Measurements from ENCODE around the gene AP3S2.

DNA sequence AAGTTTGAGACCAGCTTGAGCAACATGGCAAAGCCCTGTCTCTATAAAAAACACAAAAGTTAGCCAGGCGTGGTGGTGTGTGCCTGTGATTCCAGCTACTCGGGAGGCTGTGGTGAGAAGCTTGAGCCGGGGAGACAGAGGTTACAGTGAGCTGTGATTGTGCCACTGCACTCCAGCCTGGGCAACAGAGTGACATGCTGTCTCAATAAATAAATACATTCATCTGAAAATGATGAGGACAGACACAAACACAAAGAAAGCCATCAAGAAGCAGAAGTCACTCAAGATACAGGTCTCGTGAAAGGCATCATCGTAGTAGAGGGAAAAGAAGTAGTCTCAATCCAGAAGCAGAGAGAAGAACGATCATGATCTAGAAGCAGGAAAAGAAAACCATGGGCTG lies 18.1 kb downstream of the AP3S2 start:
- TF ChIP-seq, protein P1, sequence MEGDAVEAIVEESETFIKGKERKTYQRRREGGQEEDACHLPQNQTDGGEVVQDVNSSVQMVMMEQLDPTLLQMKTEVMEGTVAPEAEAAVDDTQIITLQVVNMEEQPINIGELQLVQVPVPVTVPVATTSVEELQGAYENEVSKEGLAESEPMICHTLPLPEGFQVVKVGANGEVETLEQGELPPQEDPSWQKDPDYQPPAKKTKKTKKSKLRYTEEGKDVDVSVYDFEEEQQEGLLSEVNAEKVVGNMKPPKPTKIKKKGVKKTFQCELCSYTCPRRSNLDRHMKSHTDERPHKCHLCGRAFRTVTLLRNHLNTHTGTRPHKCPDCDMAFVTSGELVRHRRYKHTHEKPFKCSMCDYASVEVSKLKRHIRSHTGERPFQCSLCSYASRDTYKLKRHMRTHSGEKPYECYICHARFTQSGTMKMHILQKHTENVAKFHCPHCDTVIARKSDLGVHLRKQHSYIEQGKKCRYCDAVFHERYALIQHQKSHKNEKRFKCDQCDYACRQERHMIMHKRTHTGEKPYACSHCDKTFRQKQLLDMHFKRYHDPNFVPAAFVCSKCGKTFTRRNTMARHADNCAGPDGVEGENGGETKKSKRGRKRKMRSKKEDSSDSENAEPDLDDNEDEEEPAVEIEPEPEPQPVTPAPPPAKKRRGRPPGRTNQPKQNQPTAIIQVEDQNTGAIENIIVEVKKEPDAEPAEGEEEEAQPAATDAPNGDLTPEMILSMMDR (IDR thresholded peaks at IDR 0.05), result no peak
- TF ChIP-seq POLR2A (IDR thresholded peaks at IDR 0.05), result no peak

All from Peyer's patch (tissue), 4 donors.